AG09319 (cell line): ENCODE results near the gene ARHGAP26.

Experiments used
- DNase-seq: peaks from one replicate; pipeline ENCODE4 v3.0.0-alpha.2; 2010; ENCODE audit warnings: low read depth; ENCODE audit errors: extremely low read depth
- CTCF ChIP-seq: IDR thresholded peaks from 2 replicates; pipeline ENCODE4 v1.5.1; 2011; ENCODE audit warnings: low read depth, mild to moderate bottlenecking, inconsistent platforms, low read length, moderate library complexity

ARHGAP26 gene

DNA sequence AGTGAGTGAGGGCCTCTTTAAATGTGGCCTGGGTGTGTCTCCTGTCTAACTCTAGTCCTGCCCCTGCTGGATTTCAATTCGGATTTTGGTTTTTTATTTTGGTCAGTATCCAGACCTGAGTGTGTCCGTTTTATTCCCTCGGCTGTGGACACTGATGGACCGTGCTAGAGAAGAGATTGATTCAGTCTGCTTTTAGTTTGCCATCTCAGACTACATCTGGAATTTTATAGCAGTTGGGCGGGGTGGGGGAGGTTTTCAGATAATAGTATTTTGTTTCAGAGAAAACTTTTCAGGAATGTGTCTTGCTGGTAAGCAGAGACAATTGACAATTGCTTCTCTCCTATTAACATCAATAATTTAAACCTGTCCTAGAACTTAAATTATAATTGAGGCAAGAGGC is 308.1 kb downstream of the ARHGAP26 start:
- DNase-seq: no peak

DNA sequence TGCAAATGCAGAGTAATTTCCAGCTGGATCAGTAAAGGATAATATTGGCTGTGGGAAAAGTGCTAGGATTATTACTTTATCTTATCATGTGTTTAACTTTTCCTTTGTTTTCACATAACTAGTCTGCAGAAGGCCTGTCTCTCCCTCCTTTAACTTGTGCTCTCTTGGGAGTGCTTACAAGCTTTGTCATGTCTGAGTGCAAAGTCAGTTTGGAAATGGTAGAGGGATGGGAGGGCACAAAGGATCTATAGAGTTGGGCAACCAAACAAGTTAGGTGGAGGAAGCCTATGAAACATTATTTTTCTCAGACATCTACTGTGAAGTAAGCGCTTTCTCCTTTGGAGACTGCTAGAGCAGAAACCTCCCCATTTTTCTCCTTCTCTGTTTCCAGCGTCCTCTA is 308.8 kb downstream of the ARHGAP26 start:
- no peak for DNase-seq
- no peak for TF ChIP-seq CTCF

More for the DNA sequence above, 308.1 kb downstream of the ARHGAP26 start:
- no peak for TF ChIP-seq CTCF

DNA sequence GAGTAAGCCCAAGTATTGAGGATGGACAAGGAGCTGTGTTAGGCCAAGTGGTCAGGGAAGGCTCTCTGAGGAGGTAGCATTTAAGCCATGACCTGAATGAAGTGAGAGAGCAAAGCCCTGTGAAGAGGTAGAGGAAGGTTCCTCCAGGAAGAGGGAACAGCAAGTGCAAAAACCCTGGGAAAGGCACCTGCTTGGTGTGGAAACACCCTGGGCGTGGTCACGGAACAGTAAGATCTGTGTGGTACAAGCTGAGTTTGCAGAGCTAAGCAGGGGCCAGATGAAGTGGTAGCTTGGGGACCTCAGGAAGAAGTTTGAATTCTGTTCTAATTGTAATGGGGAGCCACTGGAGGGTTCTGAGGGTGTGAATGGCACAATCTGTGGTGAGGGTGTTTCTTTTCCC is 310.2 kb downstream of the ARHGAP26 start:
- no peak for DNase-seq
- TF ChIP-seq CTCF: no peak

DNA sequence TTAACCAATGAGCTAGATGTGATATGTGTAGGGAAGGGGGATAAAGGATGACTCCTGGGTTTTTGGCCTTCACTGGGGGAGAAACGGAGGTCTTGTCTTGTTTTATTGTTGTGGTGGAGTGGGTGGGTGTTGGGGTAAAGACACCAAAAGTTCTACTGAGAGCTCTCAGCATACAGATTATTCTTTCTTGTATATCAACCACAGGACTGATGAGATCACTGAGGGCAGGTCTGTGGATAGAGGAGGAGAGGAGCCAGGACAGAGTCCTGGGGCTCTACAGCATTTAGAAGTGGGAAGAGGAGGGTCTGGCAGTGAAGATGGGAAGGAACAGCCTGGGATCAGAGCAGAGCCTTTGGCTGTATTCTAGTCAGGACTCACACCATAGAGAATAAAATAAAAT is 310.8 kb downstream of the ARHGAP26 start:
- DNase-seq: no peak

GRCh38 chr5:143083006-143083405 is 312.8 kb downstream of the ARHGAP26 start:
- no peak for DNase-seq
- no peak for TF ChIP-seq CTCF

More for the DNA sequence above, 310.8 kb downstream of the ARHGAP26 start:
- TF ChIP-seq CTCF: no peak

DNA sequence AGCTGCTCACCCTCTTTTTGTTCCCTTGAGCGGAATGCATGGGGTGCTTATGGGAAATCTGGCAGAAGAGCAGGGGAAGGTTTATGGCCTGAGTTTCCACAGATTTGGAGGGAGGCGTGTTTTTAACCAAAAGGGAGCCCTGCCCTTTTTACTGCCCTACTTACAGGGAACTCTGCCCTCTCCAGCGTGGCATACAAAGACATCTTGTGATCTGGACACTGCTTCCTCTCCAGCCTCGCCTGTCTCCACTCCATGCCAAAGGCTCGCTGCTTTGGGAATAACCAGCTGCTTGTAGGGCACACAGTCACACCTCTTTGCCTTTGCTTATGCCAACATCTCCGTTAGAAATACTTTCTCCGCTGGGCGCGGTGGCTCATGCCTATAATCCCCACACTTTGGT is 314.2 kb downstream of the ARHGAP26 start:
- DNase-seq: no peak
- no peak for TF ChIP-seq CTCF

GRCh38 chr5:143085319-143085917 is 315.2 kb downstream of the ARHGAP26 start:
- no peak for DNase-seq
- no peak for TF ChIP-seq CTCF
